Activated CD4-positive, alpha-beta T cell treated with anti-CD3 and anti-CD28 coated beads for 4 hours (primary cell): Measurements from ENCODE around the gene ATP5IF1.

ENCODE experiments used
- DNase-seq, 2 donors: peaks; one replicate each; pipeline ENCODE4 v3.0.0-alpha.2; 2020

ATP5IF1 gene

GRCh38 chr1:28267633-28268032 is 31.7 kb downstream of the ATP5IF1 start:
- no peak for DNase-seq

- no peak for DNase-seq
These were observed 33.6 kb downstream of the ATP5IF1 start for GRCh38 chr1:28269529-28269928.

GRCh38 chr1:28272215-28272852 is 36.4 kb downstream of the ATP5IF1 start:
- DNase-seq, result no peak

- DNase-seq, result no peak
These were observed 37.4 kb downstream of the ATP5IF1 start for GRCh38 chr1:28273216-28273860.

GRCh38 chr1:28278763-28279162 is 42.8 kb downstream of the ATP5IF1 start:
- DNase-seq, result no peak

- no peak for DNase-seq
These were observed 43.8 kb downstream of the ATP5IF1 start for GRCh38 chr1:28279721-28280120.

- DNase-seq, result no peak
These were observed 44.6 kb downstream of the ATP5IF1 start for GRCh38 chr1:28280501-28280900.

GRCh38 chr1:28280977-28281381 is 45.1 kb downstream of the ATP5IF1 start:
- DNase-seq, result no peak

GRCh38 chr1:28281608-28282425 is 45.9 kb downstream of the ATP5IF1 start:
- no peak for DNase-seq

GRCh38 chr1:28282426-28283407 is 46.8 kb downstream of the ATP5IF1 start:
- DNase-seq, result no peak

GRCh38 chr1:28286111-28286510 is 50.2 kb downstream of the ATP5IF1 start:
- DNase-seq, result no peak
